H7 (cell line): Measurements from ENCODE around the gene TP53I11. TPM values are rescaled to one million over a fixed set of nuclear protein-coding genes. Genes with fewer than 3 reads are reported as not detected.

Experiments
- DNase-seq: peaks from one replicate; pipeline ENCODE4 v3.0.0; 2012
- H3K27me3 ChIP-seq: 2 replicates; pipeline ENCODE4 v1.6.0; 2011; ENCODE audit warnings: mild to moderate bottlenecking, low read length; ENCODE audit not compliant: control insufficient read depth, insufficient read depth
- H3K36me3 ChIP-seq: replicated peaks from 2 replicates; pipeline ENCODE4 v1.5.1; 2011; ENCODE audit warnings: low read length; ENCODE audit not compliant: control insufficient read depth, insufficient read depth
- H3K4me3 ChIP-seq: 2 replicates; pipeline ENCODE4 v1.5.1; 2011; ENCODE audit warnings: low read depth, mild to moderate bottlenecking, control low read depth, low read length, moderate library complexity; ENCODE audit not compliant: insufficient read depth
- total RNA-seq: library from RNA; depleted of rRNA; stranded (reverse); fragments of >200 nt; shearing (Covaris generic); gene quantifications from 2 replicates; pipeline ENCODE4 v1.2.3, GENCODE V29; 2014

TP53I11 gene
- total RNA-seq, 1 experiment from 2014 or later, result 46.9 TPM

DNA sequence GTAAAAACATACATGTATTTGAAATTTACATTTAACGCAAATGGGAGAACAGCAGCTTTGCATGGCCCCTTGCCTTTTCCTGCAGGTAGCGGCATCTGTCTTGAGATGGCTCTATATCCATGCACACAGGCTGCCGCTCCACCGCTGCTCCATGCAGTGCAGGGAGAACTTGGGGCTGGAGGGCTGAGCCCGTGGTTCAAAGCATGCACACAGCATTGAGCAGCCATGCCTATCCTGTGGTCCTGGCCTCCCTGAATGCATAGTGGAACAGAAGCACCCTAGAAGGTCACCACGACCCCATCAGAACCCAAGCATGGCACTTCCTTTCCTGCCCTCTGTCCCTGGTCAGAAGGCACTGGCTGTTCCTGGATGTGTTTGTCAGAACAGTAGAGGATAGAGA is 35.0 kb upstream of the TP53I11 start:
- H3K36me3 ChIP-seq, result no peaks in the 10 kb centered on the region
- H3K27me3 ChIP-seq, result no peaks in the 10 kb centered on the region
- no peak overlapping the region for H3K4me3 ChIP-seq
- no peak for DNase-seq

DNA sequence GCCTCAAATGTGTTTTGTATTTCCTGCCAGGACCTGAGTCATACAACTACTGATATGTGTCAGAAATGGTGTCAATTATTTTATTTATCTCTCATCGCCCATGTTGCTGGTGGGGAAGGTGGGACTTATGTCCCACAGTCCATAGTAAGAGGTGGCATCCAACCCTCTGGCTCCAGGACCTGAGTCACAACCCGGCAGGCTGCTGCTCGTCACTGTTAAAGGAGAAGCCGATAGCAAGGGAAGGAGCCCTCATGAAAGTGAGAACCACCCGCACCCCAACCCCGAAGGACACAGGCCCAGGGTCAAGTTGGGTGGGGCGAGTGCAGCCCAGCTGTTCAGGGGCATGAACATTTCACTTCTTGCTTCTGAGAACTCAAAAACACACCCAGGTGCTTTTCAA is 33.1 kb upstream of the TP53I11 start:
- no peak for DNase-seq
- Histone ChIP-seq H3K27me3 (no peaks in the 10 kb centered on the region), H3K36me3 (no peaks in the 10 kb centered on the region), H3K4me3 (no peak overlapping the region)

GRCh38 chr11:44982496-44983062 is 31.9 kb upstream of the TP53I11 start:
- H3K36me3 ChIP-seq, result no peaks in the 10 kb centered on the region
- no peaks in the 10 kb centered on the region for H3K27me3 ChIP-seq
- peak; percentile 10 for DNase-seq
- H3K4me3 ChIP-seq, result no peak overlapping the region

DNA sequence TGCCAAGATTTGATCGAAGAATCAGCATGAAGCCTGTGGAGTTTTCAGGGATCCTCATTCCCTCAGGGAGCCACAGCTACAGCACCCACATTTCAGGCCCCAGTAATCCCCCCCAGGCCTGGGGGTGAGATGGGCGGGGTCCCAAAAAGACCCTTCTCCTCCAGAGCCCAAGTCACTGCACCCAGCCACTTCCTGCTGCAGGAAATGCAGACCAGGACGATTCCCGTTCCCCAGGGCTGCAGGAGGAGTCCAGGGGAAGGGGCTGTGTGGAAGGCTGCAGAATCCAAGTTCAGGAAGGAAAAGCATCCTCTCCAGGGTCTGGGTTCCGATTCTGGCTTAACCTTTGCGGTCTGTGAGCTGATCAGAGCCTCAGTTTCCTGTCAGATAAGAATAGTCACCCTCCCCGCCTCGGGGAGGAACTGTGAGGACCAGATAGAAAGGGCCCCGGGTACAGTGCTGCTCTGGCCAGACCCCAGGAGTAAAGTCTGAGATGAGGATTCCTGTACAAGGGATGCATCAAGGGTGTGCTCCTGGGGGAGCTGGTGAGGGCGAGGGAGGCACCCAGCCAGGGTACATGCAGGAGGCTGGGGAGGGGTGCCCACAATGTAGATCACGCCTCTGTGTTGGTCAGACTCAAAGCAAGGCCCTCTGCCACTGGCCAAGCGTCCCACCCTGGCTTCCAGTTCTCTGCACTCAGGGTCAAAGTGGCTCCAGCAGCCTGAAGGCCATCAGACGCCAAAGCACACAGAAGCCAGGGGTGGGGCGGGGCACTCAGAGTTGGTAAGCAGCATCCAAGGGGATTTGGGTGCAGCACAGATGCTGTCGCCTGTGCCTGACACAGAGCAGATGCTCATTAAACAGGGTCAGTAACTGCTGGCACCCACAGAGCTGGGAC is 30.1 kb upstream of the TP53I11 start:
- DNase-seq, result no peak
- H3K4me3 ChIP-seq, result no peak overlapping the region
- H3K27me3 ChIP-seq, result no peaks in the 10 kb centered on the region
- H3K36me3 ChIP-seq, result no peaks in the 10 kb centered on the region

DNA sequence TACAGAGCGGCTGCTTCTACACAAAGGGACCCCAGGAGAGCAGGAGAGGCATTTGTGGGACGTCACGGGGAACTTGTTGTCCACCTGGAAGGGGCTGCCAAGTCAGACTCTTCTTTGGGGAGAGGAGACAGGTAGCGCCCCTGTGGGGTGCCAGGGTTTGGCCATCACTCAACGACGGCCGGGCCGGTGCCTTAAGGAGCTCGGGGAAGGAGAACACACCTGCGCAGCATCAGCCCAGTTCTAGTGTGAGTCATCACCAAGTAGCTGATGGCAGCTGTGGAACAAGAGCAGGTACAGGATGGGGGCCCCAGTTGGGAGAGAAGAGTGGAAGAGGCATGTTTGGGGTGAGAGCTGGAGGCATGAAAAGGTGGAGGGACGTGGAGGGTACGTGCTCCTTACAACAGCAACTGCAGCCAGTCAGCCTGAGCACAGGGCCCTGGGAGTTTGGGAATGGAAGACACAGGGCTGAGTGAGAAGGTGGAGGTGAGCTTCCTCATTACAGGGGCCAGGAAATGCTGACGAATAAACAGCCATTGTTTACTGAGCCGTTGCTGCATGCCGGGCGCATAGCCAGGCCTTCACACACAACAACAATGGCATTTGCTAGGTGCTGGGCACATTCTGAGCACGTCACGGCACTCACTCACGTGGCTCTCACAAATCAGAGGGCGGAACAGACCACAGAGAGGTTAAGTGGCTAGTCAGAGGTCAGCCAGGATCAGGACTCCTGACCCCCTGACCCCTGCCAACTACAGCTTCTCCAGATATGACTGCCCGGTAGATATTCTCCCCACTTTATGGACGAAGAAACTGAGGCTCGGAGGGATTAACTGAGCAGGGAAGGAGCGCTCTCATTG is 29.1 kb upstream of the TP53I11 start:
- no peak for DNase-seq
- Histone ChIP-seq H3K27me3 (no peaks in the 10 kb centered on the region), H3K4me3 (no peak overlapping the region), H3K36me3 (no peaks in the 10 kb centered on the region)

- DNase-seq, result no peak
- Histone ChIP-seq H3K36me3 (no peaks in the 10 kb centered on the region), H3K27me3 (no peaks in the 10 kb centered on the region), H3K4me3 (no peak overlapping the region)
These were observed 28.3 kb upstream of the TP53I11 start for GRCh38 chr11:44978961-44979331.

GRCh38 chr11:44978274-44978960 is 27.7 kb upstream of the TP53I11 start:
- no peak overlapping the region for H3K4me3 ChIP-seq
- no peaks in the 10 kb centered on the region for H3K27me3 ChIP-seq
- H3K36me3 ChIP-seq, result no peaks in the 10 kb centered on the region
- no peak for DNase-seq

DNA sequence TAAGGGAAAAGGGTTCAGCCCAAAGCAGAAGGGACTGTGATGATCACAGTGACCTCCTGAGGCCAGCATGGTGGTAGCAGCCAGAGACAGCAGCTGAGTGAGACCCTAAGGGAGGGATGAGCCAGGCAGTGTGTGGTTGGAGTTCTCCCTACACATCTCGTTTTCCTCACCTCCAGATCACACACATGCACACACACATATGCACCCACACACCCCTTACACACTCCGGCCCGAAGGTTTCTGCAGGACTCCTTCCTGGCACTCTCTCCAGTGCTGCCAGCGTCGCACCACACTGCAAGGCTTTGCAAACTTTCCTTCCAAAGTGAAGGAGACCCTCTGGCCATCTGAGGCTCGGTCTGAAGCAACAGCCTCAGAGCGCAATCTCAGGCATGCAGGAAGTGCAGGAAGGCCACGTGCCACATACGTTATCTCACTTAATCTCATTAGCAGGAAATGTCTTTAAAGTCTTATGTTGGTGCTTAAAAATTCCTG is 26.9 kb upstream of the TP53I11 start:
- no peak overlapping the region for H3K4me3 ChIP-seq
- DNase-seq, result peak; percentile 82
- no peaks in the 10 kb centered on the region for H3K36me3 ChIP-seq
- no peaks in the 10 kb centered on the region for H3K27me3 ChIP-seq

- H3K4me3 ChIP-seq, result no peak overlapping the region
- H3K36me3 ChIP-seq, result no peaks in the 10 kb centered on the region
- H3K27me3 ChIP-seq, result no peaks in the 10 kb centered on the region
- no peak for DNase-seq
These were observed 25.9 kb upstream of the TP53I11 start for GRCh38 chr11:44976576-44976975.

DNA sequence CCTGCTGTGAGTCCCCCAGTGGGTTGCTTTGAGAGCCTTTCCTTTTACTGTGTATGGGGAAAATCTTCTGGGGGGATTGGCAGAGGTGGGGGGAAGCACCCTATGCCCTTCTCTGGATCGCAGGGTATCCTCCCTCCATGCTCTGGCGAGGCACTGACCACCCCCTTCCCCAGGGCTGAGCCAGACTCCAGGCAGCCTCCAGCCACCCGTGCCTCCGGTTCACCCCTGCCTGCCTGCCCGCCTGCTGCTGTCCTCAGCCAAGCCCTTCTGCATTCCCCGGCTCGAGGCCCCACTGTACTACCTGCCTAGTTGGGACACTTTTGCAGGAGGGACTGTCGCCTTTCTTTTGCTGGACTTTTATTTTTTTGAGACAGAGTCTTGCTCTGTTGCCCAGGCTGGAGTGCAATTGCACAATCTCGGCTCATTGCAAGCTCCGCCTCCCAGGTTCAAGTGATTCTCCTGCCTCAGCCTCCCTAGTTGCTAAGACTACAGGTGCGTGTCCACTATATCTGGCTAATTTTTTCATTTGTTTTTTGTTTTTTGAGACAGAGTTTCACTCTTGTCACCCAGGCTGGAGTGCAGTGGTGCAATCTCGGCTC is 23.8 kb upstream of the TP53I11 start:
- Histone ChIP-seq H3K27me3 (peaks cover 2% of the 10 kb centered on the region; the same call in 1 of the 2 replicates), H3K4me3 (no peak overlapping the region), H3K36me3 (no peaks in the 10 kb centered on the region)
- no peak for DNase-seq

DNA sequence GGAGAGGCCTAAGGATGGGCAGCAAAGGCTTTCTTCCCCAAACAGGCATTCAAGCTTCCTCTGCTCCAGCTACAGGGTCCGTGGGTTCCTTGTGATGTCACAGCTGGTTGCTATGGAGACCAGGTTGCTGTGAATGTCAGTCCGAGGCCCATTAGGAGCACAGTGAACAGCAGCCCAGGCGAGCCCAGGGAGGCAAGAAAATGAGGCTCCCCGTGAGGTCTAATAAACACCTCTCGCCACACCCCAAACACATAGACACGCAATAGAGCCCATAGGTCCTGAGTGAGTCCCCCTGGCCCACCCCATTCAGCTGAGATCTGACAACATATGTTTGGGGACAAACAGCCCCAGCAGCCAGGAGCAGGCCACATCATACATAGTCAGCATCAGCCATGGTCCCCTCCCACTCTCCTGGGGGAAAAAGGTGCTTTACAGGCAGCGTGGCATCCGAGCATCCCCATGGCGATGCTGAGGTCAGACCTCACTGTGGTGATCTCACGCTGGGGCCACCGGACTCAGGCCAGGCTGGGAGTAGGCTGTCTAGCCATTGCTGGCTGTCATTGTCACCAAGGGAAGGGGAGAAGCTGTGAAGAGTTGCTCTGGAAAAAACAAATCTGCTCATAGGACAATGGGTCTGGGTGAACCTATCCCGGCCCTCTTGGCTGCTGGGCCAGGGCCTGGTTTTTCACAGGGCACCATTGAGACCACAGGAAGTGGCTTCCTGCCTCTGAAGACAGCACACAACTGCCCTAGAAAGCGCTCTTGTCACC is 23.1 kb upstream of the TP53I11 start:
- Histone ChIP-seq H3K27me3 (peaks cover 2% of the 10 kb centered on the region; the same call in 1 of the 2 replicates), H3K4me3 (no peak overlapping the region), H3K36me3 (no peaks in the 10 kb centered on the region)
- no peak for DNase-seq

DNA sequence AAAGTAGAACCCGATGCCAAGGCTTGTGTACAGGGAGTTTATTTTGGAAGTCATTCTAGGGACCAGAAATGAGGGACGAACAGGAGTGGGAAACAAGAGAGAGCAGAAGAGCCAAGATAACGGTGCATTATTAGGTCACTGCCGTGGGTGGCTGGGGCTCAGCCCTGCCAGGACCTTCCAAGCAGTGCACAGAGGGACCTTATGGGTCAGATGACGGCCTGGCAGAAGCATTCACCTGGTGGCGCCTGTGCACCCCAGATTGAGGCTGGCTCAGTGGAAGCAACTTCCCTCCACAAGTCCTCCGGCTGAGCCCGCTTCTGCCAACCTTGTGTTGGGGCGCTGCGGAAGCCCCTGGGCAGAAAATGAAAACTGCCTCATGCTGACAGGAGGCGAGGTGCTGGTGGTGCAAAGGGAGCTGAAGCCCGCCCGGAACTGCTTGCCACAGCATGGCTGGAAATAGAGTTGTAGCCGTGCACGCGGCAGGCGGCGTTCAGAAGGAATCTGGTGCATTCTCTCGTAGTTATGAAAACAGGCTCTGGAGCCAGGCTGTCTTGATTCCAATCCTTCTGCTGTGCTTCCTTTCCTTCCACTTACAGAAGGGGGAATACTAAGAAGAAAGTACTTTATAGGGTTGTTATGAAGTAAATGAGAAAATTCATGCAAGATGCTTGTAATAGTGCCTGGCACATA is 22.2 kb upstream of the TP53I11 start:
- Histone ChIP-seq H3K36me3 (no peaks in the 10 kb centered on the region), H3K27me3 (peaks cover 2% of the 10 kb centered on the region; the same call in 1 of the 2 replicates), H3K4me3 (no peak overlapping the region)
- DNase-seq, result no peak

GRCh38 chr11:44971185-44971584 is 20.5 kb upstream of the TP53I11 start:
- DNase-seq, result no peak
- Histone ChIP-seq H3K4me3 (no peak overlapping the region), H3K27me3 (peaks cover 2% of the 10 kb centered on the region; the same call in 1 of the 2 replicates), H3K36me3 (no peaks in the 10 kb centered on the region)
